Measurements from ENCODE around the gene ARMC8. TPM values are rescaled to one million over a fixed set of nuclear protein-coding genes. Genes with fewer than 3 reads are reported as not detected.

Gene ARMC8
- total and polyA plus RNA-seq, 12 donors: 17.3 to 103 (median 42.5) TPM

- DNase-seq: no peak
- no peaks in the 10 kb centered on the region for H3K9me3 ChIP-seq (replicated peaks in 1 of 3)
- H3K27me3 ChIP-seq: no peaks in the 10 kb centered on the region
- H3K27ac ChIP-seq: no peak overlapping the region
- peaks cover 0 to 16% of the 10 kb centered on the region in 2 donors for H3K4me1 ChIP-seq (replicated peaks in 1 of 2)
- TF ChIP-seq POLR2A (IDR thresholded peaks at IDR 0.05) (no peak), CTCF (IDR thresholded peaks at IDR 0.05) (no peak)
- intact Hi-C loops (cut with DNase I): no loop called here
- 76 to 86% (median 83%) methylated on average over 1 of the region's 1 CpG for WGBS, 4 donors
- no peaks in the 10 kb centered on the region for H3K36me3 ChIP-seq (replicated peaks in 1 of 2)
- no peak overlapping the region for H3K4me3 ChIP-seq
Observed at GRCh38 chr3:138197524-138197923, 10.4 kb downstream of the ARMC8 start.

- Histone ChIP-seq H3K27me3 (no peaks in the 10 kb centered on the region), H3K4me1 (replicated peaks in 1 of 2) (peaks cover 0 to 16% of the 10 kb centered on the region in 2 donors), H3K36me3 (replicated peaks in 1 of 2) (no peaks in the 10 kb centered on the region), H3K9me3 (replicated peaks in 1 of 3) (no peaks in the 10 kb centered on the region), H3K4me3 (no peak overlapping the region), H3K27ac (no peak overlapping the region)
- TF ChIP-seq POLR2A (IDR thresholded peaks at IDR 0.05): no peak
- no peak for TF ChIP-seq CTCF (IDR thresholded peaks at IDR 0.05)
- intact Hi-C loops (cut with DNase I): no loop called here
- DNase-seq: no peak
- WGBS, 4 donors: 68 to 84% (median 73%) methylated on average over 2 of the region's 2 CpGs
Observed at GRCh38 chr3:138199851-138200250, 12.8 kb downstream of the ARMC8 start.

- 75 to 84% (median 77%) methylated on average over 1 of the region's 1 CpG for WGBS, 4 donors
- no peaks in the 10 kb centered on the region for H3K27me3 ChIP-seq
Observed at GRCh38 chr3:138200424-138200823, 13.3 kb downstream of the ARMC8 start.

GRCh38 chr3:138202945-138203701, 16.0 kb downstream of the ARMC8 start:
- Histone ChIP-seq H3K9me3 (replicated peaks in 1 of 3) (no peaks in the 10 kb centered on the region), H3K27me3 (no peaks in the 10 kb centered on the region), H3K27ac (no peak overlapping the region), H3K36me3 (replicated peaks in 1 of 2) (no peaks in the 10 kb centered on the region), H3K4me1 (replicated peaks in 1 of 2) (peaks cover 0 to 8% of the 10 kb centered on the region in 2 donors), H3K4me3 (no peak overlapping the region)
- no peak for TF ChIP-seq CTCF (IDR thresholded peaks at IDR 0.05)
- no peak for TF ChIP-seq POLR2A (IDR thresholded peaks at IDR 0.05)
- WGBS, 4 donors: 85 to 95% (median 89%) methylated on average over 3 of the region's 3 CpGs
- intact Hi-C loops (cut with DNase I): no loop called here
- DNase-seq: no peak

More at GRCh38 chr3:138200424-138200823, 13.3 kb downstream of the ARMC8 start:
- H3K4me1 ChIP-seq (replicated peaks in 1 of 2): peaks cover 0 to 16% of the 10 kb centered on the region in 2 donors
- no peaks in the 10 kb centered on the region for H3K36me3 ChIP-seq (replicated peaks in 1 of 2)
- no peak overlapping the region for H3K27ac ChIP-seq
- no peaks in the 10 kb centered on the region for H3K9me3 ChIP-seq (replicated peaks in 1 of 3)
- intact Hi-C loops (cut with DNase I): no loop called here
- DNase-seq: no peak
- TF ChIP-seq CTCF (IDR thresholded peaks at IDR 0.05): no peak
- TF ChIP-seq POLR2A (IDR thresholded peaks at IDR 0.05): no peak
- H3K4me3 ChIP-seq: no peak overlapping the region
